A375 (cell line): ENCODE measurements around the gene NELFB. TPM values are rescaled to one million over a fixed set of nuclear protein-coding genes. Genes with fewer than 3 reads are reported as not detected.

Experiments
- total RNA-seq: library from RNA; depleted of rRNA; stranded (reverse); fragments of >200 nt; shearing (Covaris generic); gene quantifications from 2 replicates; pipeline ENCODE4 v1.2.3, GENCODE V29; 2014; rRNA removed

Gene NELFB
- 51.1 and 51.2 TPM in 2 replicates for total RNA-seq

GRCh38 chr9:137254624-137255447 is at the start of gene NELFB:
Gene NELFB (plus strand): TSS chr9:137255327.

GRCh38 chr9:137222190-137223077 is 32.7 kb upstream of the NELFB start, which contains the start of gene RNF208:
Gene RNF208 (minus strand): TSS chr9:137222240. CDS start chr9:137221212, 1,028 bp downstream.

GRCh38 chr9:137224830-137225694 is 30.1 kb upstream of the NELFB start, which contains the start of gene CYSRT1:
Gene CYSRT1 (plus strand): TSS chr9:137225174. CDS start chr9:137225622, 448 bp downstream.

GRCh38 chr9:137227054-137227852 is 27.9 kb upstream of the NELFB start, which contains the start of gene RNF224:
Gene RNF224 (plus strand): TSS chr9:137227502. CDS start chr9:137228336, 834 bp downstream.

GRCh38 chr9:137230705-137231371 is 24.3 kb upstream of the NELFB start, which contains the start of gene SLC34A3:
Gene SLC34A3 (plus strand): TSS chr9:137230901. CDS start chr9:137231703, 802 bp downstream.

GRCh38 chr9:137240841-137241489 is 14.2 kb upstream of the NELFB start, which contains the start of gene TUBB4B:
Gene TUBB4B (plus strand): TSS chr9:137241287. CDS start chr9:137241361, 74 bp downstream.

GRCh38 chr9:137251194-137251461 is 4.0 kb upstream of the NELFB start, which contains the start of gene STPG3:
Gene STPG3 (plus strand): TSS chr9:137251286. CDS start chr9:137251287, 1 bp downstream.

GRCh38 chr9:137277329-137278041 is 22.4 kb downstream of the NELFB start, which contains the start of gene TOR4A:
Gene TOR4A (plus strand): TSS chr9:137277726. CDS start chr9:137278690, 964 bp downstream.

GRCh38 chr9:137302118-137302448 is 47.0 kb downstream of the NELFB start, which contains the start of gene NRARP:
Gene NRARP (minus strand): TSS chr9:137302271. CDS start chr9:137301928, 343 bp downstream.

Other genes starting within 250 kb of the NELFB start
- gene ABCA2, start 227.1 kb upstream of the NELFB start, total RNA-seq, result 14.3 and 21.6 TPM in 2 replicates
- not detected in 2 replicates for gene FUT7, start 223.2 kb upstream of the NELFB start, total RNA-seq
- gene NPDC1, start 209.2 kb upstream of the NELFB start, total RNA-seq, result 20.1 and 25.3 TPM in 2 replicates
- not detected in 2 replicates for gene ENTPD2, start 201.3 kb upstream of the NELFB start, total RNA-seq
- gene SAPCD2, start 184.8 kb upstream of the NELFB start, total RNA-seq, result 26.8 and 28.7 TPM in 2 replicates
- 4.7 and 4.8 TPM in 2 replicates for gene UAP1L1, start 177.8 kb upstream of the NELFB start, total RNA-seq
- 56.8 and 72.2 TPM in 2 replicates for gene MAN1B1, start 168.3 kb upstream of the NELFB start, total RNA-seq
- gene DPP7, start 140.6 kb upstream of the NELFB start, total RNA-seq, result 111 and 150 TPM in 2 replicates
- not detected in 2 replicates for gene GRIN1, start 116.2 kb upstream of the NELFB start, total RNA-seq
- gene LRRC26, start 85.3 kb upstream of the NELFB start, total RNA-seq, result not detected in 2 replicates
- not detected in 2 replicates for gene TMEM210, start 83.3 kb upstream of the NELFB start, total RNA-seq
- 26.1 and 32.6 TPM in 2 replicates for gene ANAPC2, start 66.8 kb upstream of the NELFB start, total RNA-seq
- 111 and 115 TPM in 2 replicates for gene SSNA1, start 66.7 kb upstream of the NELFB start, total RNA-seq
- 14.6 and 16.1 TPM in 2 replicates for gene TPRN, start 54.6 kb upstream of the NELFB start, total RNA-seq
- gene TMEM203, start 49.7 kb upstream of the NELFB start, total RNA-seq, result 39.9 and 43.5 TPM in 2 replicates
- 19.3 and 30.1 TPM in 2 replicates for gene NDOR1, start 49.6 kb upstream of the NELFB start, total RNA-seq
- gene RNF208, start 33.1 kb upstream of the NELFB start, total RNA-seq, result 0.61 and 1.5 TPM in 2 replicates
- gene CYSRT1, start 30.2 kb upstream of the NELFB start, total RNA-seq, result 0.29 and 0.98 TPM in 2 replicates
- 0.05 and 0.94 TPM in 2 replicates for gene RNF224, start 27.8 kb upstream of the NELFB start, total RNA-seq
- gene SLC34A3, start 24.4 kb upstream of the NELFB start, total RNA-seq, result not detected in 2 replicates
- 287 and 331 TPM in 2 replicates for gene TUBB4B, start 14.0 kb upstream of the NELFB start, total RNA-seq
- gene STPG3, start 4.0 kb upstream of the NELFB start, total RNA-seq, result not detected in 2 replicates
- gene TOR4A, start 22.4 kb downstream of the NELFB start, total RNA-seq, result 6.9 and 8.7 TPM in 2 replicates
- 0.11 TPM in 1 of 2 replicates, not detected in the other for gene NRARP, start 46.9 kb downstream of the NELFB start, total RNA-seq
- 3.9 and 4.8 TPM in 2 replicates for gene EXD3, start 167.8 kb downstream of the NELFB start, total RNA-seq
- gene NOXA1, start 168.1 kb downstream of the NELFB start, total RNA-seq, result 0.56 and 1.2 TPM in 2 replicates
- gene ENTPD8, start 186.0 kb downstream of the NELFB start, total RNA-seq, result 0.21 TPM in 1 of 2 replicates, not detected in the other
- gene NSMF, start 204.0 kb downstream of the NELFB start, total RNA-seq, result 34.7 and 38.6 TPM in 2 replicates